HUES64 (cell line): Measurements from ENCODE around the gene FGFRL1.

Source experiments
- H3K27ac ChIP-seq: 2 replicates; pipeline ENCODE4 v1.7.0; 2013; ENCODE audit warnings: low read depth, low read length, inconsistent platforms
- H3K27me3 ChIP-seq: 2 replicates; pipeline ENCODE4 v1.6.1; 2013; ENCODE audit warnings: mild to moderate bottlenecking, low read length; ENCODE audit not compliant: insufficient read depth
- H3K36me3 ChIP-seq: 2 replicates; pipeline ENCODE4 v1.6.1; 2013; ENCODE audit warnings: mild to moderate bottlenecking, low read length; ENCODE audit not compliant: insufficient read depth
- H3K4me1 ChIP-seq: 2 replicates; pipeline ENCODE4 v1.6.1; 2013; ENCODE audit warnings: mild to moderate bottlenecking, low read length, moderate library complexity; ENCODE audit not compliant: insufficient read depth
- H3K4me3 ChIP-seq: 2 replicates; pipeline ENCODE4 v1.5.1; 2013; ENCODE audit warnings: mild to moderate bottlenecking, low read length, moderate library complexity
- H3K9ac ChIP-seq: 2 replicates; pipeline ENCODE4 v1.6.1; 2013; ENCODE audit warnings: mild to moderate bottlenecking, low read depth, low read length
- H3K9me3 ChIP-seq: 2 replicates; pipeline ENCODE4 v1.6.1; 2013; ENCODE audit warnings: low read depth, low read length; ENCODE audit not compliant: insufficient read depth
- WGBS: fragments of 150-250, 120-280 bp; methylation state at CpG from one replicate; pipeline ENCODE4 v1.1.7; 2013; ENCODE audit warnings: missing lambda C conversion rate; 5-methylcytosine and 5-hydroxymethylcytosine counted together

The FGFRL1 gene

DNA sequence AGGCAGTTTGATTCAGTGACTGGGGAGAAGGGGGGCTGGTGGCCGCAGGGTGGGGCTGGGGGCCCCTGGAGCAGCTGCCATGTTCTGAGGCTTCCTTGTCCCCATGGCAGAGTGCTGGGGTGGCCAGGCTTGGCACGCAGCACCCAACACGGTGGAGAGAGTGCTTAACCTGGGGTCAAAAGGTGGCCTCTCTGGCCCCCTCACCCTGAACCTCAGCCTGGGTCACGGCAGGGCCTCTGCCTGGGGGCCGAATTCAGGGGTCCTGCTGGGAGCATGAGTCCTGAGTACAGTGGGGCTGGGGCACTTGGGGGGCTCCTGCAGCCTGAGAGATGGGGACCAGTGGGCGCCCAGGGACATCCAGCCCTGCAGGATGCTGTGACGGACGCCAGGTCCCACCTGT, 19.9 kb downstream of the FGFRL1 start:
- H3K9ac ChIP-seq = no peak overlapping the region
- no peak overlapping the region for H3K27ac ChIP-seq
- 87% methylated on average over 8 of the region's 8 CpGs for WGBS
- no peaks in the 10 kb centered on the region; the same call in 1 of the 2 replicates for H3K4me1 ChIP-seq
- H3K27me3 ChIP-seq = no peaks in the 10 kb centered on the region
- H3K36me3 ChIP-seq = no peaks in the 10 kb centered on the region
- H3K4me3 ChIP-seq = no peak overlapping the region
- no peaks in the 10 kb centered on the region for H3K9me3 ChIP-seq

- Histone ChIP-seq H3K27me3 (no peaks in the 10 kb centered on the region), H3K36me3 (no peaks in the 10 kb centered on the region), H3K9me3 (no peaks in the 10 kb centered on the region), H3K4me1 (no peaks in the 10 kb centered on the region; the same call in 1 of the 2 replicates), H3K4me3 (no peak overlapping the region), H3K27ac (no peak overlapping the region), H3K9ac (no peak overlapping the region)
- WGBS = 87% methylated on average over 37 of the region's 37 CpGs
Measured at GRCh38 chr4:1031956-1032795, 20.8 kb downstream of the FGFRL1 start.

DNA sequence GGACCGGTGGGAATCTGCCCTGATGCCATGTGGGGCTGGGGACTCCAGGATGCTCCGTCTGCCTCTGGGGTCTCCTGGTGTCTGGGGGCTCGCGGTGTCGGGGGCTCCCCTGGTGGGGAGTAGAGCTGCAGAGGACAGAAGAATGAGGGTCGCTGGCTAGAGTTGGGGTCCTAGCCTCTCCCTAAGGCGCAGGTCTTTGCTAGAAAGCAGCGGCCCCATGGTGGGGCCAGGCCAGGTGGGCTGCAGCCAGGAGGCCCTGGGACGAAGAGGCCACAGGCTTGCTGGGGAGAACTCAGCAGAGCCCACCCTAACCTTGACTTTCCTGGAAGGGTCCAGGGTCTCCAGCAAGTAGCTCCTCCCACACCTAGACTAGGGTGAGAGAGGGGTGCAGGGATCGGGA, 21.4 kb downstream of the FGFRL1 start:
- no peaks in the 10 kb centered on the region for H3K9me3 ChIP-seq
- H3K36me3 ChIP-seq = no peaks in the 10 kb centered on the region
- no peaks in the 10 kb centered on the region; the same call in 1 of the 2 replicates for H3K4me1 ChIP-seq
- H3K27me3 ChIP-seq = no peaks in the 10 kb centered on the region
- no peak overlapping the region for H3K4me3 ChIP-seq
- no peak overlapping the region for H3K27ac ChIP-seq
- H3K9ac ChIP-seq = no peak overlapping the region
- WGBS = 94% methylated on average over 10 of the region's 10 CpGs

- H3K27ac ChIP-seq = no peak overlapping the region
- 89% methylated on average over 35 of the region's 35 CpGs for WGBS
- no peak overlapping the region for H3K4me3 ChIP-seq
- H3K27me3 ChIP-seq = no peaks in the 10 kb centered on the region; the same call in 1 of the 2 replicates
- no peaks in the 10 kb centered on the region for H3K36me3 ChIP-seq
- no peak overlapping the region for H3K9ac ChIP-seq
- no peaks in the 10 kb centered on the region for H3K9me3 ChIP-seq
- no peaks in the 10 kb centered on the region; the same call in 1 of the 2 replicates for H3K4me1 ChIP-seq
Measured at GRCh38 chr4:1033840-1034551, 22.6 kb downstream of the FGFRL1 start.

DNA sequence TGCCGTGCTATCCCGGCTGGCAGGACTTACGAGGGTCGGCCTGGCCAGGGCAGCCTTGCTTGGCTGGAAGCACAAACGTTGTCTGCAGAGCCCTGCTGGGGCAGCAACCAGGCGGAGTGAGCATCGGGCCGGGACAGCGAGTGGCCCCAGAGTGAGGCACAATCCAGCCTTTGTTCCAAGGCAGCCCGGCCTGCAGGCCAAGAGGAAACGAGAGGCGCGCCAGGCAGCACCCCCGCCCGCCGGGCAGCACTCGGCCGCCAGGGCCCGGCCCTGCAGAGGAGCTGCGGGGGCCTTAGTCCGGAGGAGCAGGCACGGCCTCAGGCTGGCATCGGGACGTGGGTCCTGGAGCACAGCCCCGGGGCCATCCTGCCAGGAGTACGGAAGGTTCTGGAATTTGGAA, 24.1 kb downstream of the FGFRL1 start:
- Histone ChIP-seq H3K27me3 (no peaks in the 10 kb centered on the region; the same call in 1 of the 2 replicates), H3K4me3 (no peak overlapping the region), H3K36me3 (no peaks in the 10 kb centered on the region), H3K9ac (no peak overlapping the region), H3K27ac (no peak overlapping the region), H3K9me3 (no peaks in the 10 kb centered on the region), H3K4me1 (peaks cover 4% of the 10 kb centered on the region)
- 95% methylated on average over 26 of the region's 26 CpGs for WGBS

GRCh38 chr4:1036095-1036494, 24.7 kb downstream of the FGFRL1 start:
- 91% methylated on average over 15 of the region's 15 CpGs for WGBS
- Histone ChIP-seq H3K9me3 (no peaks in the 10 kb centered on the region), H3K9ac (no peak overlapping the region), H3K4me3 (no peak overlapping the region), H3K27me3 (no peaks in the 10 kb centered on the region; the same call in 1 of the 2 replicates), H3K36me3 (no peaks in the 10 kb centered on the region), H3K27ac (no peak overlapping the region), H3K4me1 (peaks cover 4% of the 10 kb centered on the region; the same call in 1 of the 2 replicates)

GRCh38 chr4:1036976-1037810, 25.8 kb downstream of the FGFRL1 start:
- Histone ChIP-seq H3K9ac (no peak overlapping the region), H3K4me1 (peaks cover 9% of the 10 kb centered on the region; the same call in 1 of the 2 replicates), H3K4me3 (no peak overlapping the region), H3K27ac (no peak overlapping the region), H3K27me3 (no peaks in the 10 kb centered on the region; the same call in 1 of the 2 replicates), H3K36me3 (no peaks in the 10 kb centered on the region), H3K9me3 (no peaks in the 10 kb centered on the region)
- WGBS = 86% methylated on average over 26 of the region's 26 CpGs

- Histone ChIP-seq H3K36me3 (no peaks in the 10 kb centered on the region), H3K9ac (no peak overlapping the region), H3K9me3 (no peaks in the 10 kb centered on the region), H3K27ac (no peak overlapping the region), H3K4me3 (no peak overlapping the region), H3K27me3 (peaks cover under 1% of the 10 kb centered on the region; the same call in 1 of the 2 replicates), H3K4me1 (peaks cover 16% of the 10 kb centered on the region)
- 92% methylated on average over 16 of the region's 16 CpGs for WGBS
Measured at GRCh38 chr4:1038948-1039492, 27.6 kb downstream of the FGFRL1 start.

- Histone ChIP-seq H3K9me3 (no peaks in the 10 kb centered on the region), H3K27me3 (peaks cover 7% of the 10 kb centered on the region), H3K4me3 (no peak overlapping the region), H3K9ac (no peak overlapping the region), H3K4me1 (peaks cover 20% of the 10 kb centered on the region), H3K27ac (no peak overlapping the region), H3K36me3 (no peaks in the 10 kb centered on the region)
- 74% methylated on average over 20 of the region's 20 CpGs for WGBS
Measured at GRCh38 chr4:1039493-1040343, 28.3 kb downstream of the FGFRL1 start.
